Measurements from ENCODE around the gene L3HYPDH. TPM values are rescaled to one million over a fixed set of nuclear protein-coding genes. Genes with fewer than 3 reads are reported as not detected.

Gene L3HYPDH
- total and polyA plus RNA-seq, 9 donors: 15.5 to 25.0 (median 21.7) TPM

GRCh38 chr14:59507752-59508103 is 23.5 kb upstream of the L3HYPDH start:
- H3K4me1 ChIP-seq (ENCODE audit: control insufficient read depth, insufficient read depth, low read length): no peaks in the 10 kb centered on the region
- H3K27ac ChIP-seq (ENCODE audit: low read length): no peak overlapping the region
- WGBS (ENCODE audit: insufficient coverage): 88% methylated on average over 2 of the region's 3 CpGs
- H3K36me3 ChIP-seq (ENCODE audit: control insufficient read depth, insufficient read depth, low read length): peaks cover 4% of the 10 kb centered on the region
- H3K27me3 ChIP-seq (ENCODE audit: control insufficient read depth, insufficient read depth, low read length): no peaks in the 10 kb centered on the region
- no peak for DNase-seq
- H3K4me3 ChIP-seq (ENCODE audit: low read length): no peak overlapping the region
- H3K9me3 ChIP-seq (replicated peaks; ENCODE audit: control insufficient read depth, low read depth, low read length): no peaks in the 10 kb centered on the region

- Histone ChIP-seq H3K9me3 (replicated peaks; ENCODE audit: control insufficient read depth, low read depth, low read length) (no peaks in the 10 kb centered on the region), H3K27ac (ENCODE audit: low read length) (no peak overlapping the region), H3K4me1 (ENCODE audit: control insufficient read depth, insufficient read depth, low read length) (no peaks in the 10 kb centered on the region), H3K27me3 (ENCODE audit: control insufficient read depth, insufficient read depth, low read length) (no peaks in the 10 kb centered on the region), H3K4me3 (ENCODE audit: low read length) (no peak overlapping the region), H3K36me3 (ENCODE audit: control insufficient read depth, insufficient read depth, low read length) (peaks cover 4% of the 10 kb centered on the region)
- DNase-seq: peak; percentile 40
Observed at GRCh38 chr14:59507063-59507751, 23.0 kb upstream of the L3HYPDH start.

GRCh38 chr14:59503256-59503655 is 19.0 kb upstream of the L3HYPDH start:
- no peaks in the 10 kb centered on the region for H3K27me3 ChIP-seq (ENCODE audit: control insufficient read depth, insufficient read depth, low read length)
- H3K4me3 ChIP-seq (ENCODE audit: low read length): no peak overlapping the region
- no peaks in the 10 kb centered on the region for H3K9me3 ChIP-seq (replicated peaks; ENCODE audit: control insufficient read depth, low read depth, low read length)
- WGBS (ENCODE audit: insufficient coverage): no CpG with 5 or more reads among the region's 4 CpGs
- DNase-seq: no peak
- no peaks in the 10 kb centered on the region for H3K4me1 ChIP-seq (ENCODE audit: control insufficient read depth, insufficient read depth, low read length)
- peaks cover 8% of the 10 kb centered on the region for H3K36me3 ChIP-seq (ENCODE audit: control insufficient read depth, insufficient read depth, low read length)
- H3K27ac ChIP-seq (ENCODE audit: low read length): no peak overlapping the region

GRCh38 chr14:59500732-59501131 is 16.5 kb upstream of the L3HYPDH start:
- no peak for DNase-seq
- no peak overlapping the region for H3K4me3 ChIP-seq (ENCODE audit: low read length)
- peaks cover 8% of the 10 kb centered on the region for H3K36me3 ChIP-seq (ENCODE audit: control insufficient read depth, insufficient read depth, low read length)
- H3K27me3 ChIP-seq (ENCODE audit: control insufficient read depth, insufficient read depth, low read length): no peaks in the 10 kb centered on the region
- H3K27ac ChIP-seq (ENCODE audit: low read length): no peak overlapping the region
- H3K9me3 ChIP-seq (replicated peaks; ENCODE audit: control insufficient read depth, low read depth, low read length): no peaks in the 10 kb centered on the region
- WGBS (ENCODE audit: insufficient coverage): no CpG with 5 or more reads among the region's 3 CpGs
- H3K4me1 ChIP-seq (ENCODE audit: control insufficient read depth, insufficient read depth, low read length): no peaks in the 10 kb centered on the region

- DNase-seq: no peak
- no peaks in the 10 kb centered on the region for H3K27me3 ChIP-seq (ENCODE audit: control insufficient read depth, insufficient read depth, low read length)
- H3K4me3 ChIP-seq (ENCODE audit: low read length): no peak overlapping the region
- no peak overlapping the region for H3K27ac ChIP-seq (ENCODE audit: low read length)
- H3K4me1 ChIP-seq (ENCODE audit: control insufficient read depth, insufficient read depth, low read length): no peaks in the 10 kb centered on the region
- peaks cover 33% of the 10 kb centered on the region for H3K36me3 ChIP-seq (ENCODE audit: control insufficient read depth, insufficient read depth, low read length)
- H3K9me3 ChIP-seq (replicated peaks; ENCODE audit: control insufficient read depth, low read depth, low read length): no peaks in the 10 kb centered on the region
- WGBS (ENCODE audit: insufficient coverage): no CpG with 5 or more reads among the region's 1 CpG
Observed at GRCh38 chr14:59492384-59492783, 8.2 kb upstream of the L3HYPDH start.

GRCh38 chr14:59490756-59491155 is 6.5 kb upstream of the L3HYPDH start:
- Histone ChIP-seq H3K36me3 (ENCODE audit: control insufficient read depth, insufficient read depth, low read length) (peaks cover 33% of the 10 kb centered on the region), H3K4me3 (ENCODE audit: low read length) (no peak overlapping the region), H3K27me3 (ENCODE audit: control insufficient read depth, insufficient read depth, low read length) (no peaks in the 10 kb centered on the region), H3K9me3 (replicated peaks; ENCODE audit: control insufficient read depth, low read depth, low read length) (no peaks in the 10 kb centered on the region), H3K4me1 (ENCODE audit: control insufficient read depth, insufficient read depth, low read length) (no peaks in the 10 kb centered on the region), H3K27ac (ENCODE audit: low read length) (no peak overlapping the region)
- no peak for DNase-seq
- 94% methylated on average over 3 of the region's 3 CpGs for WGBS (ENCODE audit: insufficient coverage)

GRCh38 chr14:59484639-59485175 is 499 bp upstream of the L3HYPDH start:
- no peak for DNase-seq
- H3K4me3 ChIP-seq (ENCODE audit: low read length): peak overlapping the region; percentile 68
- H3K27me3 ChIP-seq (ENCODE audit: control insufficient read depth, insufficient read depth, low read length): no peaks in the 10 kb centered on the region
- H3K9me3 ChIP-seq (replicated peaks; ENCODE audit: control insufficient read depth, low read depth, low read length): no peaks in the 10 kb centered on the region
- 0% methylated on average over 27 of the region's 32 CpGs for WGBS (ENCODE audit: insufficient coverage)
- peak overlapping the region; percentile 95 for H3K27ac ChIP-seq (ENCODE audit: low read length)
- peaks cover 17% of the 10 kb centered on the region for H3K4me1 ChIP-seq (ENCODE audit: control insufficient read depth, insufficient read depth, low read length)
- peaks cover 17% of the 10 kb centered on the region for H3K36me3 ChIP-seq (ENCODE audit: control insufficient read depth, insufficient read depth, low read length)

GRCh38 chr14:59483363-59483762 is 845 bp downstream of the L3HYPDH start:
- peak; percentile 48 for DNase-seq
- no peaks in the 10 kb centered on the region for H3K27me3 ChIP-seq (ENCODE audit: control insufficient read depth, insufficient read depth, low read length)
- H3K27ac ChIP-seq (ENCODE audit: low read length): peak overlapping the region; percentile 95
- H3K9me3 ChIP-seq (replicated peaks; ENCODE audit: control insufficient read depth, low read depth, low read length): no peaks in the 10 kb centered on the region
- peaks cover 17% of the 10 kb centered on the region for H3K4me1 ChIP-seq (ENCODE audit: control insufficient read depth, insufficient read depth, low read length)
- H3K4me3 ChIP-seq (ENCODE audit: low read length): peak overlapping the region; percentile 68
- WGBS (ENCODE audit: insufficient coverage): 0% methylated on average over 12 of the region's 16 CpGs
- peaks cover 15% of the 10 kb centered on the region for H3K36me3 ChIP-seq (ENCODE audit: control insufficient read depth, insufficient read depth, low read length)

- WGBS (ENCODE audit: insufficient coverage): 39% methylated on average over 3 of the region's 6 CpGs
- Histone ChIP-seq H3K36me3 (ENCODE audit: control insufficient read depth, insufficient read depth, low read length) (peaks cover 18% of the 10 kb centered on the region), H3K9me3 (replicated peaks; ENCODE audit: control insufficient read depth, low read depth, low read length) (no peaks in the 10 kb centered on the region), H3K27me3 (ENCODE audit: control insufficient read depth, insufficient read depth, low read length) (no peaks in the 10 kb centered on the region), H3K4me3 (ENCODE audit: low read length) (peak overlapping the region; percentile 68), H3K4me1 (ENCODE audit: control insufficient read depth, insufficient read depth, low read length) (peaks cover 17% of the 10 kb centered on the region), H3K27ac (ENCODE audit: low read length) (peak overlapping the region; percentile 44)
- peak; percentile 43 for DNase-seq
Observed at GRCh38 chr14:59482541-59483331, 1.5 kb downstream of the L3HYPDH start.

GRCh38 chr14:59481871-59482540 is 2.2 kb downstream of the L3HYPDH start:
- Histone ChIP-seq H3K4me1 (ENCODE audit: control insufficient read depth, insufficient read depth, low read length) (peaks cover 17% of the 10 kb centered on the region), H3K36me3 (ENCODE audit: control insufficient read depth, insufficient read depth, low read length) (peaks cover 18% of the 10 kb centered on the region), H3K4me3 (ENCODE audit: low read length) (no peak overlapping the region), H3K27ac (ENCODE audit: low read length) (no peak overlapping the region), H3K27me3 (ENCODE audit: control insufficient read depth, insufficient read depth, low read length) (no peaks in the 10 kb centered on the region), H3K9me3 (replicated peaks; ENCODE audit: control insufficient read depth, low read depth, low read length) (no peaks in the 10 kb centered on the region)
- DNase-seq: peak; percentile 19
- no CpG with 5 or more reads among the region's 2 CpGs for WGBS (ENCODE audit: insufficient coverage)

All from muscle of leg (tissue), 11 donors.